Measurements from ENCODE around the gene PBX3. TPM values are rescaled to one million over a fixed set of nuclear protein-coding genes. Genes with fewer than 3 reads are reported as not detected.
A peak's percentile ranks its signal among the peaks of the same experiment; 100 is the strongest.

Gene PBX3
- total and polyA plus RNA-seq, 2 experiments from 2014 or later, result 13.4 to 30.9 TPM

DNA sequence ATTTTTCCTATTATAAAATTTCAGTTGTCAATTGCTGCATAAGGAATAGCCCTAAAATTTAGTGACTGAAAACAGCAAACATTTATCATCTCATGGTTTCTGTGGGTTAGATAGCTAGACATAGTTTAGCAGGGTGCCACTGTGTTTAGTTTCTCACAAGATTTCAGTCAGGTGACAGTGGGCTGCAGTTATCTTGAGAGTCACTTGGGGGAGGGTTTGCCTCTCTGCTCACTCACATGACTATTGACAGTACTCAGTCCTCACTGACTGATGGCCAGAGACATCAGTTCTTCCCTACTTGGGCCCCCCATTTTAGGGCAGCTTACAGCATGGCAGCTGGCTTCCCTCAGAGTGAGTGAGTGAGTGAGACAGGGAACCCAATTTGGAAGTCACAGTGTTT lies 42.0 kb downstream of the PBX3 start:
- no peak for DNase-seq
- Histone ChIP-seq H3K36me3 (ENCODE audit: low read depth) (no peaks in the 10 kb centered on the region), H3K4me3 (no peak overlapping the region), H3K9me3 (ENCODE audit: low read depth) (no peaks in the 10 kb centered on the region), H3K4me2 (ENCODE audit: unreplicated experiment) (no peak overlapping the region), H2AFZ (no peak overlapping the region), H3F3A (ENCODE audit: insufficient read depth) (no peaks in the 10 kb centered on the region), H3K79me2 (ENCODE audit: insufficient read depth) (peaks cover 97% of the 10 kb centered on the region), H3K9ac (no peak overlapping the region), H4K20me1 (ENCODE audit: insufficient read depth) (no peaks in the 10 kb centered on the region), H3K27ac (no peak overlapping the region), H3K27me3 (replicated peaks; ENCODE audit: insufficient read depth) (no peaks in the 10 kb centered on the region), H3K4me1 (ENCODE audit: insufficient read depth) (peaks cover 10% of the 10 kb centered on the region), H3K9me2 (ENCODE audit: insufficient read depth) (no peaks in the 10 kb centered on the region)
- no peak for TF ChIP-seq EZH2phosphoT487 (IDR thresholded peaks at IDR 0.05; ENCODE audit: insufficient read depth, low read depth)
- no peak for TF ChIP-seq EZH2 (IDR thresholded peaks at IDR 0.05; ENCODE audit: insufficient read depth, poor library complexity, severe bottlenecking)
- in situ Hi-C loops (cut with MboI), result no loop called here

- Histone ChIP-seq H4K20me1 (ENCODE audit: insufficient read depth) (no peaks in the 10 kb centered on the region), H3K4me3 (no peak overlapping the region), H3K4me1 (ENCODE audit: insufficient read depth) (peaks cover 6% of the 10 kb centered on the region; the same call in 1 of the 2 replicates), H3K27ac (no peak overlapping the region), H3K4me2 (ENCODE audit: unreplicated experiment) (no peak overlapping the region), H2AFZ (no peak overlapping the region), H3K27me3 (replicated peaks; ENCODE audit: insufficient read depth) (no peaks in the 10 kb centered on the region), H3F3A (ENCODE audit: insufficient read depth) (no peaks in the 10 kb centered on the region), H3K36me3 (ENCODE audit: low read depth) (no peaks in the 10 kb centered on the region), H3K9me2 (ENCODE audit: insufficient read depth) (no peaks in the 10 kb centered on the region), H3K9me3 (ENCODE audit: low read depth) (no peaks in the 10 kb centered on the region), H3K79me2 (ENCODE audit: insufficient read depth) (peaks cover 96% of the 10 kb centered on the region), H3K9ac (no peak overlapping the region)
- WGBS, 2 experiments (ENCODE audit: low coverage in 1 of 2, low lambda C conversion rate in 2 of 2, missing lambda C conversion rate in 2 of 2), result 77 to 83% methylated on average over 2 of the region's 2 CpGs
- DNase-seq, result no peak
- no peak for TF ChIP-seq EZH2 (IDR thresholded peaks at IDR 0.05; ENCODE audit: insufficient read depth, poor library complexity, severe bottlenecking)
- no peak for TF ChIP-seq EZH2phosphoT487 (IDR thresholded peaks at IDR 0.05; ENCODE audit: insufficient read depth, low read depth)
- in situ Hi-C loops (cut with MboI), result no loop called here
These were observed 47.5 kb downstream of the PBX3 start for GRCh38 chr9:125794708-125795107.

DNA sequence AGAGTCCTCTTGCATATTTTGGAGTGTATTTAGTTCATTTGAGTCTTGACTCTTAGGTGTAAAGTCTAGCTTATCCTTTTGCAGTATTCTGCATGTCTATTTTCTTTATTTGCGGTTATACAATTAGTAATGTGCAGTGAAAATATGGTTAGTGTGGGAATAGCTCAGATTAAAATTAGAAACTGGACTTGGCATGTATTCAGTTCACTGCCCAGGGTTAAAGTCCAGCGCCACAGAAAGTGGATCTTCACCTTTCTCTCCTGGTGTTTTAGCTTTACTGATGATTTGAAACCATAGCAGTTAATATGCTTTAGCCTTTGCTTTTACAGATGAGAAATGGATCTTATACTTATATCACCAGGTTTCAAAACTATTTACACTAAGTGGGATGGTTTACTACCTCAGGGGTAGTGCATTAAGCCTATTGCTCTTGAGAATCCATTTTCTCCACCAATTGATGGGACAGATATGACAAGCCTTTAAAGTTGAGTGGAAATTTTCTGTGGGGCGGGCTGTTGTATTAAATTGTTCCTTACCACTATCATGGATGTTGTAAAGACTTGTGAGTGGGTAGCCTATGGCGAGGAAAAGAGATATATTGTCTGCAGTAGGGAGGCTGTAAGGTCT lies 48.9 kb downstream of the PBX3 start:
- Histone ChIP-seq H3K9ac (no peak overlapping the region), H3K4me1 (ENCODE audit: insufficient read depth) (peaks cover 6% of the 10 kb centered on the region; the same call in 1 of the 2 replicates), H3K9me3 (ENCODE audit: low read depth) (no peaks in the 10 kb centered on the region), H3F3A (ENCODE audit: insufficient read depth) (no peaks in the 10 kb centered on the region), H3K4me2 (ENCODE audit: unreplicated experiment) (no peak overlapping the region), H3K9me2 (ENCODE audit: insufficient read depth) (no peaks in the 10 kb centered on the region), H3K36me3 (ENCODE audit: low read depth) (no peaks in the 10 kb centered on the region), H3K27me3 (replicated peaks; ENCODE audit: insufficient read depth) (no peaks in the 10 kb centered on the region), H4K20me1 (ENCODE audit: insufficient read depth) (no peaks in the 10 kb centered on the region), H3K27ac (no peak overlapping the region), H3K79me2 (ENCODE audit: insufficient read depth) (peaks cover 94% of the 10 kb centered on the region), H3K4me3 (no peak overlapping the region), H2AFZ (no peak overlapping the region)
- DNase-seq, result no peak
- WGBS, 2 experiments (ENCODE audit: low coverage in 1 of 2, low lambda C conversion rate in 2 of 2, missing lambda C conversion rate in 2 of 2), result 98% methylated on average over 4 of the region's 4 CpGs
- TF ChIP-seq EZH2 (IDR thresholded peaks at IDR 0.05; ENCODE audit: insufficient read depth, poor library complexity, severe bottlenecking), result no peak
- no peak for TF ChIP-seq EZH2phosphoT487 (IDR thresholded peaks at IDR 0.05; ENCODE audit: insufficient read depth, low read depth)
- in situ Hi-C loops (cut with MboI), result no loop called here

GRCh38 chr9:125797930-125798329 lies 50.8 kb downstream of the PBX3 start:
- no peaks in the 10 kb centered on the region for H3K9me3 ChIP-seq (ENCODE audit: low read depth)
- no peak for TF ChIP-seq EZH2 (IDR thresholded peaks at IDR 0.05; ENCODE audit: insufficient read depth, poor library complexity, severe bottlenecking)
- no peak for TF ChIP-seq EZH2phosphoT487 (IDR thresholded peaks at IDR 0.05; ENCODE audit: insufficient read depth, low read depth)
- H3K9ac ChIP-seq, result peak overlapping the region; percentile 8; the same call in 1 of the 2 replicates
- 42 to 46% methylated on average over 2 of the region's 2 CpGs for WGBS, 2 experiments (ENCODE audit: low coverage in 1 of 2, low lambda C conversion rate in 2 of 2, missing lambda C conversion rate in 2 of 2)
- H3K79me2 ChIP-seq (ENCODE audit: insufficient read depth), result peaks cover 81% of the 10 kb centered on the region
- peaks cover 6% of the 10 kb centered on the region; the same call in 1 of the 2 replicates for H3K4me1 ChIP-seq (ENCODE audit: insufficient read depth)
- in situ Hi-C loops (cut with MboI), result no loop called here
- no peaks in the 10 kb centered on the region for H3K36me3 ChIP-seq (ENCODE audit: low read depth)
- no peak overlapping the region for H3K4me3 ChIP-seq
- no peaks in the 10 kb centered on the region for H4K20me1 ChIP-seq (ENCODE audit: insufficient read depth)
- DNase-seq, result no peak
- no peaks in the 10 kb centered on the region for H3K9me2 ChIP-seq (ENCODE audit: insufficient read depth)
- H3K27me3 ChIP-seq (replicated peaks; ENCODE audit: insufficient read depth), result no peaks in the 10 kb centered on the region
- no peak overlapping the region for H3K27ac ChIP-seq
- peak overlapping the region; percentile 8 for H3K4me2 ChIP-seq (ENCODE audit: unreplicated experiment)
- H3F3A ChIP-seq (ENCODE audit: insufficient read depth), result no peaks in the 10 kb centered on the region
- 0 out of 2 replicates have a peak overlapping the region, but pooled peaks have one; percentile 15 for H2AFZ ChIP-seq
